BJ (cell line): Measurements from ENCODE around the gene HOXB3. TPM values are rescaled to one million over a fixed set of nuclear protein-coding genes. Genes with fewer than 3 reads are reported as not detected.

ENCODE experiments used
- CTCF ChIA-PET: fragments of 350-600 bp; formaldehyde crosslinking; extraction: SDS; loops from one replicate; lab custom pipeline; 2021; ENCODE audit warnings: antibody characterized with exemption, inconsistent platforms; lab: Yijun Ruan, JAX
- POLR2A ChIA-PET: fragments of 300-600 bp; sonication (Branson Sonifier 250); formaldehyde crosslinking; extraction: SDS; loops from one replicate; lab custom pipeline; 2021; ENCODE audit warnings: antibody characterized with exemption; lab: Charles Lee
- DNase-seq: peaks from one replicate; pipeline ENCODE4 v3.0.0-alpha.2; 2011; ENCODE audit warnings: low read depth
- H3K27me3 ChIP-seq: 2 replicates; pipeline ENCODE4 v1.6.0; 2011; ENCODE audit warnings: low read length; ENCODE audit not compliant: control insufficient read depth, insufficient read depth
- H3K36me3 ChIP-seq: 2 replicates; pipeline ENCODE4 v1.5.1; 2011; ENCODE audit warnings: low read length; ENCODE audit not compliant: control insufficient read depth, insufficient read depth
- H3K4me3 ChIP-seq: 2 replicates; pipeline ENCODE4 v1.5.1; 2011; ENCODE audit warnings: low read depth, mild to moderate bottlenecking, control low read depth, low read length
- CTCF ChIP-seq: IDR thresholded peaks from 2 replicates; pipeline ENCODE4 v1.5.1; 2011; ENCODE audit warnings: low read depth, mild to moderate bottlenecking, control low read depth, inconsistent platforms, low read length, moderate library complexity; ENCODE audit not compliant: insufficient read depth
- polyA plus RNA-seq: library from polyadenylated mRNA; depleted of rRNA; stranded (reverse); fragments of >200 nt; gene quantifications from 2 replicates; pipeline ENCODE4 v1.2.3, GENCODE V29; 2011

Gene HOXB3
- polyA plus RNA-seq, 1 experiment = not detected

GRCh38 chr17:48558057-48558830, 31.8 kb downstream of the HOXB3 start:
- Histone ChIP-seq H3K4me3 (no peak overlapping the region), H3K36me3 (no peaks in the 10 kb centered on the region), H3K27me3 (peaks cover 44% of the 10 kb centered on the region)
- POLR2A ChIA-PET = no interaction called here
- TF ChIP-seq CTCF = no peak
- CTCF ChIA-PET = no interaction called here
- no peak for DNase-seq

- H3K36me3 ChIP-seq = no peaks in the 10 kb centered on the region
- no peak for DNase-seq
- peaks cover 43% of the 10 kb centered on the region for H3K27me3 ChIP-seq
- ChIA-PET POLR2A (no interaction called here), CTCF (no interaction called here)
- H3K4me3 ChIP-seq = no peak overlapping the region
- TF ChIP-seq CTCF = no peak
These were observed 33.3 kb downstream of the HOXB3 start for GRCh38 chr17:48556576-48557401.

GRCh38 chr17:48556229-48556575, 33.8 kb downstream of the HOXB3 start:
- no peaks in the 10 kb centered on the region for H3K36me3 ChIP-seq
- DNase-seq = no peak
- POLR2A ChIA-PET = no interaction called here
- no peak overlapping the region for H3K4me3 ChIP-seq
- H3K27me3 ChIP-seq = peaks cover 40% of the 10 kb centered on the region
- CTCF ChIA-PET = no interaction called here
- no peak for TF ChIP-seq CTCF

- Histone ChIP-seq H3K27me3 (peaks cover 37% of the 10 kb centered on the region), H3K4me3 (no peak overlapping the region), H3K36me3 (no peaks in the 10 kb centered on the region)
- CTCF ChIA-PET = interaction anchor here (0.6 kb wide), 1 partner anchor 63 kb away, joined by 3 read pairs; no protein-coding TSS in a partner anchor
- POLR2A ChIA-PET = interaction anchor here (0.6 kb wide), 1 partner anchor 81 kb away, joined by 4 read pairs; no protein-coding TSS in a partner anchor
- TF ChIP-seq CTCF = no peak
- no peak for DNase-seq
These were observed 34.5 kb downstream of the HOXB3 start for GRCh38 chr17:48555258-48556228.
